ENCODE measurements around the gene ZNF580.

Gene ZNF580

GRCh38 chr19:55658846-55659459 is 18.2 kb downstream of the ZNF580 start:
- CTCF ChIA-PET = interaction anchor here (3.6 kb wide), 1 partner anchor 12 kb away, joined by 36 read pairs; no protein-coding TSS in a partner anchor
- Histone ChIP-seq H3K9me3 (ENCODE audit: control insufficient read depth, insufficient read depth, low read depth, low read length) (no peaks in the 10 kb centered on the region), H3K27ac (ENCODE audit: extremely low read depth, low read depth, low read length) (peak overlapping the region; percentile 50), H3K4me1 (ENCODE audit: control insufficient read depth, insufficient read depth, low read length) (peaks cover 11% of the 10 kb centered on the region), H3K36me3 (ENCODE audit: control insufficient read depth in 2 of 2, insufficient read depth in 1 of 2, low read length in 2 of 2) (peaks cover 43 to 76% of the 10 kb centered on the region in 2 experiments), H3K4me3 (ENCODE audit: low read depth, low read length) (no peak overlapping the region)
- POLR2A ChIA-PET = interaction anchor here (1.6 kb wide), 1 partner anchor 13 kb away, joined by 4 read pairs; no protein-coding TSS in a partner anchor
- no peak for TF ChIP-seq ZFP41 (tag by site-specific recombination; IDR thresholded peaks at IDR 0.05; ENCODE audit: borderline replicate concordance)
- 0 out of 2 replicates have a peak, but pooled peaks have one; percentile 16 for TF ChIP-seq ZBTB6 (tag by site-specific recombination; IDR thresholded peaks at IDR 0.05)

DNA sequence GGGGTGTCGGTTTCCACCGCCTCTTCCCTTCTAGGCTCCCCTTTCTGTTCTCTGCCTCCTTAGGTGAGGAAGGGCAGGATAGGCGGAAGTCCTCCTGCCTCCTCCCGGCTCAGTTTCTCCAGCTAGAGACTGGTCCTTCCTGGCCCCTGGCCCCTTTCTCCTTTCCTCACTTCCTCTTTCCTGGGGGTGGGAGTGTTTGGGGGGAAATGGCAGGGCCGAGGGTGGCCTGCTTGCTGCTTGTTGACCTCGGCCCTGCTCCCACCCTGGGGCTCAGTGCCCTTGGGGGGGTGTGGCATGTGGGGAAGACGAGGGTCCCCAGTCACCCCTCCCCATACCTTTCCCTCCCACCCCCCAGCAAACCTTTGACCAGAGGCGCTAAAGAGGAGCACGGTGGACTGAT is 19.0 kb downstream of the ZNF580 start:
- CTCF ChIA-PET = interaction anchor here (0.6 to 1.7 kb wide), 3 partner anchors 12 to 650 kb away, joined by 3 to 10 read pairs (median 3); no protein-coding TSS in a partner anchor
- TF ChIP-seq KLF9 (tag by site-specific recombination; IDR thresholded peaks at IDR 0.05; ENCODE audit: low read depth) (0 out of 2 replicates have a peak, but pooled peaks have one; percentile 33), ZNF664 (tag by site-specific recombination; IDR thresholded peaks at IDR 0.05) (no peak), ZNF175 (tag by site-specific recombination; IDR thresholded peaks at IDR 0.05) (no peak), ZNF792 (tag by site-specific recombination; IDR thresholded peaks at IDR 0.05) (no peak), ZNF677 (tag by site-specific recombination; IDR thresholded peaks at IDR 0.05) (no peak)
- POLR2A ChIA-PET = interaction anchor here (1.6 kb wide), 1 partner anchor 12 kb away, joined by 4 read pairs; no protein-coding TSS in a partner anchor
- Histone ChIP-seq H3K4me3 (ENCODE audit: low read depth, low read length) (no peak overlapping the region), H3K36me3 (ENCODE audit: control insufficient read depth in 2 of 2, insufficient read depth in 1 of 2, low read length in 2 of 2) (peaks cover 52 to 84% of the 10 kb centered on the region in 2 experiments), H3K4me1 (ENCODE audit: control insufficient read depth, insufficient read depth, low read length) (peaks cover 11% of the 10 kb centered on the region), H3K9me3 (ENCODE audit: control insufficient read depth, insufficient read depth, low read depth, low read length) (no peaks in the 10 kb centered on the region), H3K27ac (ENCODE audit: extremely low read depth, low read depth, low read length) (no peak overlapping the region)

- Histone ChIP-seq H3K9me3 (ENCODE audit: control insufficient read depth, insufficient read depth, low read depth, low read length) (no peaks in the 10 kb centered on the region), H3K27ac (ENCODE audit: extremely low read depth, low read depth, low read length) (no peak overlapping the region), H3K36me3 (ENCODE audit: control insufficient read depth in 2 of 2, insufficient read depth in 1 of 2, low read length in 2 of 2) (peaks cover 54 to 90% of the 10 kb centered on the region in 2 experiments), H3K4me1 (ENCODE audit: control insufficient read depth, insufficient read depth, low read length) (peaks cover 11% of the 10 kb centered on the region), H3K4me3 (ENCODE audit: low read depth, low read length) (no peak overlapping the region)
- no peak for TF ChIP-seq ZNF302 (tag by site-specific recombination; IDR thresholded peaks at IDR 0.05; ENCODE audit: low read depth)
- no peak for TF ChIP-seq ZBTB7A (tag by site-specific recombination; IDR thresholded peaks at IDR 0.05; ENCODE audit: low read depth)
- TF ChIP-seq ZNF18 (tag by site-specific recombination; IDR thresholded peaks at IDR 0.05) = no peak
- no peak for TF ChIP-seq WT1 (tag by site-specific recombination; IDR thresholded peaks at IDR 0.05)
- no peak for TF ChIP-seq ZEB2 (tag by site-specific recombination; IDR thresholded peaks at IDR 0.05)
- TF ChIP-seq ZNF202 (tag by site-specific recombination; IDR thresholded peaks at IDR 0.05; ENCODE audit: borderline replicate concordance) = no peak
- no peak for TF ChIP-seq ZNF548 (tag by site-specific recombination; IDR thresholded peaks at IDR 0.05)
- no peak for TF ChIP-seq GLIS1 (tag by site-specific recombination; IDR thresholded peaks at IDR 0.05)
- TF ChIP-seq ZNF416 (tag by site-specific recombination; IDR thresholded peaks at IDR 0.05) = no peak
- TF ChIP-seq ZNF350 (tag by site-specific recombination; IDR thresholded peaks at IDR 0.05) = no peak
- no peak for TF ChIP-seq ELK4 (IDR thresholded peaks at IDR 0.05; ENCODE audit: borderline replicate concordance, low read depth, low read length)
- TF ChIP-seq ZNF747 (tag by site-specific recombination; IDR thresholded peaks at IDR 0.05) = no peak
- TF ChIP-seq AEBP2 (tag by site-specific recombination; IDR thresholded peaks at IDR 0.05; ENCODE audit: borderline replicate concordance) = no peak
- ChIA-PET POLR2A (interaction anchor here (0.6 to 1.6 kb wide), 2 partner anchors 11 to 128 kb away, joined by 4 to 6 read pairs; no protein-coding TSS in a partner anchor), CTCF (interaction anchor here (1.7 kb wide), 1 partner anchor 11 kb away, joined by 10 read pairs; no protein-coding TSS in a partner anchor)
Measured at GRCh38 chr19:55660404-55660803, 19.6 kb downstream of the ZNF580 start.

Measured in HEK293 (cell line).